Measurements from ENCODE around the gene MSRB1. TPM values are rescaled to one million over a fixed set of nuclear protein-coding genes. Genes with fewer than 3 reads are reported as not detected.

The MSRB1 gene
- 10 to 100 TPM; 18.0 to 34.0 (median 26.2) TPM for total RNA-seq
- 39.2 TPM for polyA plus RNA-seq
- long read RNA-seq, donor 1, transcript MSRB1-201 (4 exons, 1,423 nt) = major isoform, 72 of 75 reads
- long read RNA-seq, donor 1, partial matches to known transcripts = 1 of 75 reads
- long read RNA-seq, donor 1, other reads (novel, unspliced or antisense) = 1 of 75 reads
- long read RNA-seq, donor 2, transcript MSRB1-201 (4 exons, 1,423 nt) = major isoform, 27 of 28 reads
- long read RNA-seq, donor 2, partial matches to known transcripts = 0 of 28 reads
- long read RNA-seq, donor 2, other reads (novel, unspliced or antisense) = 1 of 28 reads
- long read RNA-seq, donor 3, transcript MSRB1-201 (4 exons, 1,423 nt) = major isoform, 108 of 112 reads
- long read RNA-seq, donor 3, partial matches to known transcripts = 2 of 112 reads
- long read RNA-seq, donor 3, other reads (novel, unspliced or antisense) = 2 of 112 reads
- long read RNA-seq, donor 4, transcript MSRB1-201 (4 exons, 1,423 nt) = major isoform, 54 of 56 reads
- long read RNA-seq, donor 4, partial matches to known transcripts = 0 of 56 reads
- long read RNA-seq, donor 4, other reads (novel, unspliced or antisense) = 2 of 56 reads

- DNase-seq = peak; percentile 100
- Histone ChIP-seq H3K9me3 (ENCODE audit: control insufficient read depth, low read length) (no peaks in the 10 kb centered on the region), H3K4me3 (ENCODE audit: low read length) (peak within 1 kb of the TSS; percentile 78), H3K27me3 (ENCODE audit: control insufficient read depth, insufficient read depth) (no peaks in the 10 kb centered on the region), H3K27ac (ENCODE audit: low read length) (peak within 1 kb of the TSS; percentile 69), H3K4me1 (ENCODE audit: control insufficient read depth, insufficient read depth, low read length) (peaks cover 5% of the 10 kb centered on the region)
- WGBS = 1% methylated on average over 77 of the region's 77 CpGs
- intact Hi-C loops (cut with DNase I) = no loop called here
- peak; percentile 96 for ATAC-seq
These were observed at the start of gene MSRB1 for GRCh38 chr16:1942810-1943726. Gene MSRB1, minus strand, starts transcription at chr16:1943199. Its CDS starts 43 bp downstream, at chr16:1943156.

GRCh38 chr16:1991948-1992703 is 49.1 kb upstream of the MSRB1 start:
- DNase-seq (peak; percentile 97 to 99 (median 98)), ATAC-seq (peak; percentile 87 to 90)
- Histone ChIP-seq H3K4me3 (ENCODE audit: low read length) (peak overlapping the region; percentile 15), H3K4me1 (ENCODE audit: control insufficient read depth, insufficient read depth, low read length) (peaks cover 1% of the 10 kb centered on the region), H3K27ac (ENCODE audit: low read length) (no peak overlapping the region), H3K27me3 (ENCODE audit: control insufficient read depth, insufficient read depth) (no peaks in the 10 kb centered on the region), H3K9me3 (ENCODE audit: control insufficient read depth, low read length) (no peaks in the 10 kb centered on the region)
- intact Hi-C loops (cut with DNase I) = no loop called here
- WGBS = 3% methylated on average over 93 of the region's 96 CpGs

DNA sequence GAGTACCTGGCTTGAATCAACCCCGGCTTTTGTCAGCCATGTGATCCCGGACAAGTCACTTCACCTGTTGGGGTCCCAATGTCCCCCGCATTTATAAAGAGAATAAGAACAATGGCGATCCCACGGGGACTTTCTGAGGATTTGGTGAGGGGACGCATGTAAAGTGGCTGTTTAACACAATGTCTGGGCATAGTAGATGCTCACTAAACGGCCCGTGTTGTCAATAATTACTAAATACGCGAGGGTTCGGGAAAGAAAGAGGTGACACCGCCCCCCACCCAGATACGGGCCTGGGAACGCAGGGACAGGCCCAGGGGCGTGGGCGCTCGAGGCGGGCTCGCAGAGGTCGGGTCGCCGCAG is 48.6 kb upstream of the MSRB1 start:
- no peaks in the 10 kb centered on the region for H3K27me3 ChIP-seq (ENCODE audit: control insufficient read depth, insufficient read depth)
- intact Hi-C loops (cut with DNase I) = no loop called here
- ATAC-seq (peak in 1 of 2 donors; percentile 8), DNase-seq (no peak)
- WGBS = 10% methylated on average over 22 of the region's 22 CpGs
- no peaks in the 10 kb centered on the region for H3K9me3 ChIP-seq (ENCODE audit: control insufficient read depth, low read length)
- no peak overlapping the region for H3K27ac ChIP-seq (ENCODE audit: low read length)
- peak overlapping the region; percentile 15 for H3K4me3 ChIP-seq (ENCODE audit: low read length)
- peaks cover 1% of the 10 kb centered on the region for H3K4me1 ChIP-seq (ENCODE audit: control insufficient read depth, insufficient read depth, low read length)

DNA sequence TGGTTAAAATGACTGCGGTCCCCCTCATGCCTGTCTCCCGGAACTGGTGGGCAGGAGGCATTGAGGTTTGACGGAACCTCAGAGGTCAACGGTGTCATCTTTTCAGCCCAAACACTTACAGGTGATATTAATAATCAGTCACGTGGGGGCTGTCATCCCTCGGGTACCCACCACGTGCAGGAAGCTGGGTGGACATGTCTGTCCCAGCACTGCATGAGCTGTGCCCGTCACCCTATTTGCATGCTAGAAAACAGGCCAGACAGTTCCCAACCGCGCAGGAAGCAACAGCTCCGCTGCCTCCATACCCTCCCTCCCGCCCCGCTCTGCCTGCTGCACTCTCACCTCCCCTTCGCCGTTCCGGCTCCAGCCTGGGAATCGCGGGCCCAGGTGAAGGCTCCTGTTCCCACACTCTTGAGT is 48.1 kb upstream of the MSRB1 start:
- intact Hi-C loops (cut with DNase I) = no loop called here
- WGBS = 3% methylated on average over 18 of the region's 18 CpGs
- Histone ChIP-seq H3K27me3 (ENCODE audit: control insufficient read depth, insufficient read depth) (no peaks in the 10 kb centered on the region), H3K27ac (ENCODE audit: low read length) (no peak overlapping the region), H3K4me3 (ENCODE audit: low read length) (no peak overlapping the region), H3K4me1 (ENCODE audit: control insufficient read depth, insufficient read depth, low read length) (peaks cover 1% of the 10 kb centered on the region), H3K9me3 (ENCODE audit: control insufficient read depth, low read length) (no peaks in the 10 kb centered on the region)
- ATAC-seq (peak in 1 of 2 donors; percentile 1), DNase-seq (peak in 1 of 3 donors; percentile 64)

DNA sequence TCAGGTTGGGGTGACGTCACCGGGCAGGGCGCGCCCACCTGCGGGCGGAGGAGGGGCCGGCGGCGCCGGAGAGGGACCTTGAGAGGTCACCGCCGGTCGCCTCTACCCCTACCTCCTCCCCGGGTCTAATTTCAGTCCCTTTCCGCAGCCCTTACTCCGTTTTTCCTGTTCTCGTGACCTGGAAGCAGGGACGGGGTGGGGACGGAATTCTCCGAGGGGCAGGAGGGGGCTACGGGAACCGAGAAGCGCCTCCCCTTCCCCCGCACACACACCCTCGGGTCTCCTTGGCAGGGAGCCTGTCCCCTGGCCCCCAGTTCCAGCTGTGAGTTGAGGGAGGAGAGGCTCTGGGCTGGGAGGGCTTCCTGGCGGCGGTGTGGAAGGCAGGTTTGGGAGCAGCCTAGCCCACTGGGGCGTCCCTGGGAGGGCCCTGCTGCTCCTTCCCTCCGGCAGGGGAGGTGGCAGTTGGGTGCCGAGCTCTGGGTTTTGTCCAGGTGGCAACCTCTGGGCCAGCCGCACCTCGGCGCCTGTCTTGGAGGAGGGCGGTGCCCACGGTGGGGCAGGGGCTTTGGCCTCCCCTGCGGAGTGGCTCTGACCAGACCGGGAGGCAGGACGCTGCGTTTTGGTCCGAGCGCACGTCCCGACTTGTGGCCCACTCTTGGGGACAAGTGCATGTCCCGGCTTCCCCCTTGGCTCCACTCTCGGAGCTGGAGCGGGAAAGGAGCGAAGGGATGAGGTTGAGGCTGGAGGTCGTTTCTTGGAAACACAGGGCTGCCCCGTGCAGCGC is 47.5 kb upstream of the MSRB1 start:
- no peaks in the 10 kb centered on the region for H3K9me3 ChIP-seq (ENCODE audit: control insufficient read depth, low read length)

GRCh38 chr16:1990101-1990350 is 47.0 kb upstream of the MSRB1 start:
- Histone ChIP-seq H3K27me3 (ENCODE audit: control insufficient read depth, insufficient read depth) (no peaks in the 10 kb centered on the region), H3K9me3 (ENCODE audit: control insufficient read depth, low read length) (no peaks in the 10 kb centered on the region), H3K4me3 (ENCODE audit: low read length) (peak overlapping the region; percentile 32), H3K4me1 (ENCODE audit: control insufficient read depth, insufficient read depth, low read length) (peaks cover 4% of the 10 kb centered on the region), H3K27ac (ENCODE audit: low read length) (no peak overlapping the region)
- ATAC-seq (no peak), DNase-seq (no peak)
- intact Hi-C loops (cut with DNase I) = no loop called here
- WGBS = under 1% methylated on average over 24 of the region's 25 CpGs

More for the DNA sequence above, 47.5 kb upstream of the MSRB1 start:
- Histone ChIP-seq H3K4me1 (ENCODE audit: control insufficient read depth, insufficient read depth, low read length) (peaks cover 1% of the 10 kb centered on the region), H3K27me3 (ENCODE audit: control insufficient read depth, insufficient read depth) (no peaks in the 10 kb centered on the region), H3K27ac (ENCODE audit: low read length) (no peak overlapping the region), H3K4me3 (ENCODE audit: low read length) (peak overlapping the region; percentile 32)
- ATAC-seq (no peak), DNase-seq (no peak)
- WGBS = 2% methylated on average over 50 of the region's 50 CpGs
- intact Hi-C loops (cut with DNase I) = no loop called here

DNA sequence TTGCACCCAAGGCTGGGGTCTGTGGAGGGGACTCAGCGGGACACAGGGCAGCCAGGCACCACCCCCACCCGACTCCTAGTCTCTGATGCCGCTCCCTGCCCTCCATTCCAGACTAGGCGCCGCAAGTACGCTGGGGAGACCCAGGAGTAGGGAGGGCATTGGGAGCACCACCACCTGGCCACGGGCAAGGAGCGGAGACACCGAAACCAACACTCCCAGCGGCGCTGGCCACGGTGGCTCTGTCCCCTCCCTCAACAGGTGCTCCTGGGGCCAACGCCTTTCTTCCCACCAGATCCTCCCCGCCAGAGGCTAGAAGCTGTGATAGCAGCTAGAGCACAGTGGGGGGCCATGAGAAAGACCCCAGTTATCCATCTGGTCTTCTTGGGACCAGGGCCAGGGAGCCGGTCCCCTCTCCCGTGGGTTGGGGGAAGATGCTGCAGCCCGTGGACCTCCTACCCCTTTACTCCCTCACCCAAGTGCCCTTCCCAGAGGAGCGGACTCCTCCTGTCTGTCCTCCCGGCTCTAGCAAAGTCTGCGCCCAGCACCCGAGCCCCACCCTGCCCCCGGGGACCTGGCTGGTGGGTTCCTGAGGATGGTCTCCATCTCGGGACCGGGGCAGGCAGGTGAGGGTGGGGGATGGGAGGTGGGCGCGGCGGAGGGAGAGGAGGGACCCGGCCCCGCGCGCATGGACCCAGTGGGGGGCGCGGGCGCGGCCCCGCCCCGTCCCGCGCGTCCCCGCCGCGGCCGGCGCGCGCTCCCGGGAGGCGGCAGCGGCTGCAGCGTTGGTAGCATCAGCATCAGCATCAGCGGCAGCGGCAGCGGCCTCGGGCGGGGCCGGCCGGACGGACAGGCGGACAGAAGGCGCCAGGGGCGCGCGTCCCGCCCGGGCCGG is 46.5 kb upstream of the MSRB1 start, which contains the start of gene SYNGR3:
TSS of gene SYNGR3 (plus strand) at position 762 of the 892 bp plus-strand sequence. CDS start 133 bp downstream, outside the sequence.
- H3K27ac ChIP-seq (ENCODE audit: low read length) = no peak within 1 kb of the TSS
- intact Hi-C loops (cut with DNase I) = no loop called here
- H3K9me3 ChIP-seq (ENCODE audit: control insufficient read depth, low read length) = no peaks in the 10 kb centered on the region
- H3K4me1 ChIP-seq (ENCODE audit: control insufficient read depth, insufficient read depth, low read length) = peaks cover 6% of the 10 kb centered on the region
- WGBS = 4% methylated on average over 67 of the region's 67 CpGs
- DNase-seq (no peak), ATAC-seq (no peak)
- no peaks in the 10 kb centered on the region for H3K27me3 ChIP-seq (ENCODE audit: control insufficient read depth, insufficient read depth)
- H3K4me3 ChIP-seq (ENCODE audit: low read length) = peak within 1 kb of the TSS; percentile 32

- intact Hi-C loops (cut with DNase I) = no loop called here
- no peak for DNase-seq
- Histone ChIP-seq H3K27me3 (ENCODE audit: control insufficient read depth, insufficient read depth) (no peaks in the 10 kb centered on the region), H3K27ac (ENCODE audit: low read length) (no peak overlapping the region), H3K4me1 (ENCODE audit: control insufficient read depth, insufficient read depth, low read length) (peaks cover 6% of the 10 kb centered on the region), H3K9me3 (ENCODE audit: control insufficient read depth, low read length) (no peaks in the 10 kb centered on the region), H3K4me3 (ENCODE audit: low read length) (no peak overlapping the region)
- WGBS = 88% methylated on average over 10 of the region's 10 CpGs
- no peak for ATAC-seq
These were observed 44.2 kb upstream of the MSRB1 start for GRCh38 chr16:1987198-1987597.

- Histone ChIP-seq H3K4me1 (ENCODE audit: control insufficient read depth, insufficient read depth, low read length) (peaks cover 6% of the 10 kb centered on the region), H3K27ac (ENCODE audit: low read length) (no peak overlapping the region), H3K27me3 (ENCODE audit: control insufficient read depth, insufficient read depth) (no peaks in the 10 kb centered on the region), H3K9me3 (ENCODE audit: control insufficient read depth, low read length) (no peaks in the 10 kb centered on the region), H3K4me3 (ENCODE audit: low read length) (no peak overlapping the region)
- no peak for DNase-seq
- no peak for ATAC-seq
- 94% methylated on average over 14 of the region's 14 CpGs for WGBS
- intact Hi-C loops (cut with DNase I) = no loop called here
These were observed 42.6 kb upstream of the MSRB1 start for GRCh38 chr16:1985466-1986150.
